GM08714 (cell line): ENCODE results near the gene APOBEC3B.
"Not testable (repeated sequence)": the region's sequence is repeated elsewhere in the genome, so short reads cannot be mapped to it uniquely, and the experiment has no call there.

Experiments
- H3K4me3 ChIP-seq: fragments of 200-500 bp; sonication (Bioruptor generic); 2 replicates; pipeline ENCODE4 v1.5.1; 2014; ENCODE audit warnings: mild to moderate bottlenecking, low read length, inconsistent platforms
- ZNF274 ChIP-seq: IDR thresholded peaks from 2 replicates; pipeline ENCODE4 v1.6.1; 2012; ENCODE audit warnings: mild to moderate bottlenecking, low read depth, low read length

APOBEC3B gene

DNA sequence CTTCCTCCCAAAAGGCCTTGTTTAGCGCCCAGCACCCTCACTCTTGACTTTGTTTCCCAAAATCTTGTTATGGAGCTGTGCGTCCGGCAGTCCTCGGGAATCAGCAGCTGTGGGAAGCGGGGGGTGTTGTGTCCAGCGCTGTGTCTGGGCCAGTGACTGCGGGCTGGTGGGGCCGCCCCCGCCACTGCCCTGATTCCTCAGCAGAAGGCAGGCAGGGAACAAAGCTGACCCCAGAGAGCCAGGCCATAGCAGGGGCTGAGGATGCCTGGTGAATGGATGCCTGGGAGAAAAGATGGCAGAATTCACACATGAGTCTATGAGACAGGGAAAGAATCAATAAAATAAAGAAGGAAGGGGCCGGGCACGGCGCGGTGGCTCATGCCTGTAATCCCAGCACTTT, 34.4 kb downstream of the APOBEC3B start:
- no peak for TF ChIP-seq ZNF274
- no peak overlapping the region for H3K4me3 ChIP-seq

DNA sequence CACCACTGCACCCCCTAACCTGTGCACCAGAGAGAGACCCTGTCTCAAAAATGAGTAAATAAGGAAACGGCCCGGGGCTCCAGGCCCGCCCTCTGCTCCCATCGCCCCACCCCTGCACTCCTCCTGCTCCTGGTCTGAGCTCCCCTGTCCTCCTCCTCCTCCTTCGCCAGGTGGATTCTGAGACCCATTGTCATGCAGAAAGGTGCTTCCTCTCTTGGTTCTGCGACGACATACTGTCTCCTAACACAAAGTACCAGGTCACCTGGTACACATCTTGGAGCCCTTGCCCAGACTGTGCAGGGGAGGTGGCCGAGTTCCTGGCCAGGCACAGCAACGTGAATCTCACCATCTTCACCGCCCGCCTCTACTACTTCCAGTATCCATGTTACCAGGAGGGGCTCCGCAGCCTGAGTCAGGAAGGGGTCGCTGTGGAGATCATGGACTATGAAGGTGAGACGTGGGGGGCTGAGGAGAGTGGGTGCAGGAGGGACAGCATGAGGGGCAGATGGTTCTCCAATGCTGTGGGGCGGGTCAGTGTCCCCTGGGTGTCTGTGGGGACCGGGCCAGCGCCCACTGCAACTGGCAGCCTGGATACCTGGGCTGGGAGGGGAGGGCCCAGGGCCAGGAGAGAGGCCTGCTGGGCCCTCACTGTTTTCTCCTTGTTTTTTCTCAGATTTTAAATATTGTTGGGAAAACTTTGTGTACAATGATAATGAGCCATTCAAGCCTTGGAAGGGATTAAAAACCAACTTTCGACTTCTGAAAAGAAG, 35.6 kb downstream of the APOBEC3B start:
- TF ChIP-seq ZNF274 = no peak
- no peak overlapping the region for H3K4me3 ChIP-seq

GRCh38 chr22:39020021-39020651, 38.0 kb downstream of the APOBEC3B start:
- peak overlapping the region; percentile 45; the same call in 1 of the 2 replicates for H3K4me3 ChIP-seq

DNA sequence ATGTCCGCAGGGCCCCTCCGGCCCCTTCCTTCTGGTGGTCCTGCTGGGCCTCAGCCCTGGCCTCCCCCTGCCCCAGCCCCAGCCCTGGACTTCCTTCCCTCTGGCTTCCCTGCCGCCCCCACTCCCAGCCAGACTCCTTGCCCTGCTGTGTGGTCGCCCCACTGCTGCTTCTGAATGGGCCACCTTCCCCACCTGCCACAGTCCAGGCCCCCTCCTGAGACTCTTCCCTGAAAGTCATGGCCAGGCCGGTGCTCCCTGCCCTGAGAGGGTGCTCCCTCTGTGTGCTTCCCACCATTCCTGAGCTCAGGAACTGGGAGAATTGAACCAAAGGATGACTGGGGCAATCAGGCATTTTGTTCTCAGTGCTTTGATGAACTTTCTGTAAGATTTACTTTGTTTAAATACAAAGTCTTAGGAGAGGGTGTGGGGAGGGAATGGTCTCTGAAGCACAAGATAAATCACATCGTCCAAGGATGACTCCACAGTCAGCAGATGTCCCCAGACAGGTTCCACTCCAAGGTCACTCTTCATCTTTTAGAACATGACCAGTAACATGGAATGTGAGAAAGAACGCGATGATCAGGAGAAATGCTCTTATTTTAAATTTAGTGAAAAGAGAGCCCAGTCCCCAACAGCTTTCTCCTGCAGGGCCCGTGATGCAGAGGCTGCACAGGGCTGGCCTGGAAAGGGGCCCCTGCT, 39.6 kb downstream of the APOBEC3B start:
- no peak for TF ChIP-seq ZNF274
- H3K4me3 ChIP-seq = peak overlapping the region; percentile 91

- TF ChIP-seq ZNF274 = no peak
- no peak overlapping the region for H3K4me3 ChIP-seq
Observed at GRCh38 chr22:39024519-39025308, 42.6 kb downstream of the APOBEC3B start.

- no peak overlapping the region for H3K4me3 ChIP-seq
- TF ChIP-seq ZNF274 = no peak
Observed at GRCh38 chr22:39026509-39027150, 44.5 kb downstream of the APOBEC3B start.

GRCh38 chr22:39027717-39028116, 45.6 kb downstream of the APOBEC3B start:
- TF ChIP-seq ZNF274 = no peak
- no peak overlapping the region for H3K4me3 ChIP-seq

- TF ChIP-seq ZNF274 = no peak
- H3K4me3 ChIP-seq = no peak overlapping the region
Observed at GRCh38 chr22:39028281-39028680, 46.1 kb downstream of the APOBEC3B start.

DNA sequence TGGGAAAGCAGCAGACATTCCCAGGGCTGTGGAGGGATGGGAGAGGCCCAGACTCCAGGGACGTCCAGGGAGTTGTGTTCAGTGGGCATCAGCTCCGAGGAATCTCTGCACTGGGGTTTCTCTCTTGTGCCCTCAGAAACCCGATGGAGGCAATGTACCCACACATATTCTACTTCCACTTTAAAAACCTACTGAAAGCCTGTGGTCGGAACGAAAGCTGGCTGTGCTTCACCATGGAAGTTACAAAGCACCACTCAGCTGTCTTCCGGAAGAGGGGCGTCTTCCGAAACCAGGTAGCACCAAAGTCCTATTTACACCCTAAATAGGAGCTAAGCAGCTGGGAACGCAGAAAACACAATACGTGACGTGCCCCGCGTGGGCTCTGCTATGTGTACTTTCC, 47.1 kb downstream of the APOBEC3B start:
- H3K4me3 ChIP-seq = no peak overlapping the region
- TF ChIP-seq ZNF274 = no peak

DNA sequence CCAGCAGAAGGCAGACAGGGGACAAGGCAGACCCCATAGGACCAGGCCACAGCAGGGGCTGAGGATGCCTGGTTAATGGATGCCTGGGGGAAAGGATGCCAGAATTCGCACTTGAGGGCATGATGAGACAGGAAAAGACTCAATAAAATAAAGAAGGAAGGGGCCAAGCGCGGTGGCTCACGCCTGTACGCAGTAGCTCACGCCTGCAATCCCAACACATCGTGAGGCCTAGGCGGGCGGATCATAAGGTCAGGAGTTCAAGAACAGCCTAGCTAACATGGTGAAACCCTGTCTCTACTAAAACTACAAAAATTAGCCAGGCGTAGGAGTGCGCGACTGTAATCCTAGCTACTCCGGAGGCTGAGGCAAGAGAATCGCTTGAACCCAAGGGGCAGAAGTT, 48.6 kb downstream of the APOBEC3B start:
- H3K4me3 ChIP-seq = no peak overlapping the region
- TF ChIP-seq ZNF274 = no peak

GRCh38 chr22:39031434-39032295, 49.5 kb downstream of the APOBEC3B start:
- H3K4me3 ChIP-seq = not testable (repeated sequence)

DNA sequence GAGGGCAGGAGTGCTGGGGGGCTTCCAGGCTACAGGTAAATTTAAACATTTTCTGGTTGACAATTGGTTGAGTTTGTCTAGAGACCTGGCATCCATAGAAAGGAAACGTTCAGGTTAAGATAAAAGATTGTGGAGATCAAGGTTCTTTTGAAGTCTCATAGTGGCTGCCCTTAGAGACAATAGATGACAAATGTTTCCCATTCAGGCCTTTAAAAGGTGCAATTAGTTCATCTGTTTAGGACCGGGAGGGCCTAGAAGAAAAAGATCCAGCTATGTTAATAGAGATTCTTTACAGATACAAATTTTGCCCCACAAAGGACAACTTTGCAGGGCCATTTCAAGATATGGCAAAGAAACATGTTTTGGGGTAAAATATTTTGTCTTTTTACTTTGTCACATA, 54.9 kb downstream of the APOBEC3B start:
- not testable (repeated sequence) for H3K4me3 ChIP-seq
